SJCRH30 (cell line): ENCODE data around the gene SLC12A8. TPM values are rescaled to one million over a fixed set of nuclear protein-coding genes. Genes with fewer than 3 reads are reported as not detected.

ENCODE experiments used
- DNase-seq, 2 experiments: peaks; one replicate each; pipeline ENCODE4 v3.0.0-alpha.2; 2015 to 2020
- H3K27ac ChIP-seq: fragments of 250-450 bp; sonication (Bioruptor Pico); 2 replicates; pipeline ENCODE4 v1.5.1; 2020; ENCODE audit warnings: mild to moderate bottlenecking, moderate library complexity
- H3K27me3 ChIP-seq: fragments of 250-450 bp; sonication (Bioruptor Pico); 2 replicates; pipeline ENCODE4 v1.5.1; 2020; ENCODE audit warnings: mild to moderate bottlenecking, moderate library complexity
- H3K36me3 ChIP-seq: fragments of 250-450 bp; sonication (Bioruptor Pico); 2 replicates; pipeline ENCODE4 v1.5.1; 2020; ENCODE audit warnings: mild to moderate bottlenecking, moderate library complexity
- H3K4me1 ChIP-seq: fragments of 250-450 bp; sonication (Bioruptor Pico); 2 replicates; pipeline ENCODE4 v1.5.1; 2020; ENCODE audit warnings: mild to moderate bottlenecking, moderate library complexity
- H3K4me3 ChIP-seq: fragments of 250-450 bp; sonication (Bioruptor Pico); 2 replicates; pipeline ENCODE4 v1.5.1; 2020; ENCODE audit warnings: mild to moderate bottlenecking, moderate library complexity
- H3K9me3 ChIP-seq: fragments of 250-450 bp; sonication (Bioruptor Pico); replicated peaks from 2 replicates; pipeline ENCODE4 v1.5.1; 2020; ENCODE audit warnings: mild to moderate bottlenecking, moderate library complexity
- total RNA-seq: library from RNA; depleted of rRNA; stranded (reverse); fragments of >200 nt; shearing (Covaris generic); gene quantifications from 2 replicates; pipeline ENCODE4 v1.2.3, GENCODE V29; 2014

The SLC12A8 gene
- total RNA-seq, 1 experiment from 2014 or later: 3.7 TPM

GRCh38 chr3:125203731-125204130, 8.8 kb downstream of the SLC12A8 start:
- Histone ChIP-seq H3K4me1 (peaks cover 9% of the 10 kb centered on the region), H3K27ac (no peak overlapping the region), H3K36me3 (no peaks in the 10 kb centered on the region), H3K4me3 (no peak overlapping the region), H3K9me3 (no peaks in the 10 kb centered on the region; the same call in 1 of the 2 replicates), H3K27me3 (no peaks in the 10 kb centered on the region)
- DNase-seq: no peak

- peak in 1 of 2 experiments; percentile 60 for DNase-seq
- Histone ChIP-seq H3K4me3 (no peak overlapping the region), H3K36me3 (no peaks in the 10 kb centered on the region), H3K4me1 (peaks cover 8% of the 10 kb centered on the region), H3K27ac (no peak overlapping the region), H3K9me3 (no peaks in the 10 kb centered on the region; the same call in 1 of the 2 replicates), H3K27me3 (no peaks in the 10 kb centered on the region)
These were observed 10.4 kb downstream of the SLC12A8 start for GRCh38 chr3:125202197-125202596.

GRCh38 chr3:125200731-125201139, 11.8 kb downstream of the SLC12A8 start:
- Histone ChIP-seq H3K9me3 (no peaks in the 10 kb centered on the region; the same call in 1 of the 2 replicates), H3K4me1 (peaks cover 8% of the 10 kb centered on the region)
- no peak for DNase-seq

GRCh38 chr3:125194849-125195601, 17.5 kb downstream of the SLC12A8 start:
- peak; percentile 54 to 57 for DNase-seq
- Histone ChIP-seq H3K9me3 (no peaks in the 10 kb centered on the region), H3K27ac (no peak overlapping the region), H3K36me3 (no peaks in the 10 kb centered on the region), H3K4me3 (no peak overlapping the region), H3K4me1 (no peaks in the 10 kb centered on the region; the same call in 1 of the 2 replicates), H3K27me3 (no peaks in the 10 kb centered on the region)

More at GRCh38 chr3:125200731-125201139, 11.8 kb downstream of the SLC12A8 start:
- Histone ChIP-seq H3K4me3 (no peak overlapping the region), H3K27ac (no peak overlapping the region), H3K36me3 (no peaks in the 10 kb centered on the region), H3K27me3 (no peaks in the 10 kb centered on the region)

- no peak for DNase-seq
- Histone ChIP-seq H3K27me3 (no peaks in the 10 kb centered on the region), H3K9me3 (no peaks in the 10 kb centered on the region), H3K4me3 (no peak overlapping the region), H3K4me1 (no peaks in the 10 kb centered on the region; the same call in 1 of the 2 replicates), H3K27ac (no peak overlapping the region), H3K36me3 (no peaks in the 10 kb centered on the region)
These were observed 18.3 kb downstream of the SLC12A8 start for GRCh38 chr3:125194061-125194848.

GRCh38 chr3:125192190-125193035, 20.1 kb downstream of the SLC12A8 start:
- no peaks in the 10 kb centered on the region for H3K36me3 ChIP-seq
- DNase-seq: no peak
- no peaks in the 10 kb centered on the region for H3K9me3 ChIP-seq
- no peak overlapping the region for H3K27ac ChIP-seq
- H3K4me1 ChIP-seq: no peaks in the 10 kb centered on the region; the same call in 1 of the 2 replicates
- no peak overlapping the region for H3K4me3 ChIP-seq
- H3K27me3 ChIP-seq: no peaks in the 10 kb centered on the region

GRCh38 chr3:125191730-125192129, 20.8 kb downstream of the SLC12A8 start:
- H3K4me1 ChIP-seq: no peaks in the 10 kb centered on the region; the same call in 1 of the 2 replicates
- H3K27me3 ChIP-seq: no peaks in the 10 kb centered on the region
- no peak overlapping the region for H3K4me3 ChIP-seq
- no peak for DNase-seq
- H3K27ac ChIP-seq: no peak overlapping the region
- H3K9me3 ChIP-seq: no peaks in the 10 kb centered on the region
- H3K36me3 ChIP-seq: no peaks in the 10 kb centered on the region

GRCh38 chr3:125191256-125191655, 21.3 kb downstream of the SLC12A8 start:
- no peaks in the 10 kb centered on the region for H3K36me3 ChIP-seq
- no peaks in the 10 kb centered on the region for H3K9me3 ChIP-seq
- H3K4me1 ChIP-seq: no peaks in the 10 kb centered on the region; the same call in 1 of the 2 replicates
- no peak overlapping the region for H3K27ac ChIP-seq
- H3K4me3 ChIP-seq: no peak overlapping the region
- DNase-seq: no peak
- H3K27me3 ChIP-seq: no peaks in the 10 kb centered on the region

- Histone ChIP-seq H3K9me3 (no peaks in the 10 kb centered on the region), H3K4me1 (no peaks in the 10 kb centered on the region; the same call in 1 of the 2 replicates), H3K36me3 (no peaks in the 10 kb centered on the region), H3K27me3 (no peaks in the 10 kb centered on the region), H3K4me3 (no peak overlapping the region), H3K27ac (no peak overlapping the region)
- DNase-seq: no peak
These were observed 21.8 kb downstream of the SLC12A8 start for GRCh38 chr3:125190786-125191185.

- DNase-seq: no peak
- no peak overlapping the region for H3K4me3 ChIP-seq
- H3K9me3 ChIP-seq: no peaks in the 10 kb centered on the region
- no peaks in the 10 kb centered on the region for H3K27me3 ChIP-seq
- H3K27ac ChIP-seq: no peak overlapping the region
- H3K36me3 ChIP-seq: no peaks in the 10 kb centered on the region
- H3K4me1 ChIP-seq: no peaks in the 10 kb centered on the region
These were observed 23.0 kb downstream of the SLC12A8 start for GRCh38 chr3:125189378-125190165.

- no peaks in the 10 kb centered on the region for H3K9me3 ChIP-seq
- no peak overlapping the region for H3K4me3 ChIP-seq
- H3K4me1 ChIP-seq: no peaks in the 10 kb centered on the region
- H3K36me3 ChIP-seq: no peaks in the 10 kb centered on the region
- no peak overlapping the region for H3K27ac ChIP-seq
- no peak for DNase-seq
- H3K27me3 ChIP-seq: no peaks in the 10 kb centered on the region
These were observed 23.6 kb downstream of the SLC12A8 start for GRCh38 chr3:125188955-125189354.

GRCh38 chr3:125187599-125187910, 25.0 kb downstream of the SLC12A8 start:
- H3K4me3 ChIP-seq: no peak overlapping the region
- H3K27me3 ChIP-seq: no peaks in the 10 kb centered on the region
- H3K4me1 ChIP-seq: no peaks in the 10 kb centered on the region
- no peak overlapping the region for H3K27ac ChIP-seq
- DNase-seq: no peak
- no peaks in the 10 kb centered on the region for H3K9me3 ChIP-seq
- no peaks in the 10 kb centered on the region for H3K36me3 ChIP-seq

GRCh38 chr3:125186800-125187598, 25.5 kb downstream of the SLC12A8 start:
- DNase-seq: no peak
- no peaks in the 10 kb centered on the region for H3K36me3 ChIP-seq
- no peaks in the 10 kb centered on the region for H3K4me1 ChIP-seq
- H3K27me3 ChIP-seq: no peaks in the 10 kb centered on the region
- no peak overlapping the region for H3K27ac ChIP-seq
- no peaks in the 10 kb centered on the region for H3K9me3 ChIP-seq
- no peak overlapping the region for H3K4me3 ChIP-seq
